Retinal pigment epithelial cell (primary cell): Measurements from ENCODE around the gene GBX1.

Experiments used
- DNase-seq: peaks from one replicate; pipeline ENCODE4 v3.0.0-alpha.2; 2010; ENCODE audit warnings: low read depth
- H3K4me3 ChIP-seq: 2 replicates; pipeline ENCODE4 v1.5.1; 2011; ENCODE audit warnings: mild to moderate bottlenecking, low read length, control low read depth, moderate library complexity
- TF ChIP-seq, protein P1 (sequence below): conservative IDR thresholded peaks from 2 replicates; pipeline ENCODE4 v1.5.1; 2011; ENCODE audit warnings: low read depth, low read length, control low read depth, inconsistent platforms

The GBX1 gene

DNA sequence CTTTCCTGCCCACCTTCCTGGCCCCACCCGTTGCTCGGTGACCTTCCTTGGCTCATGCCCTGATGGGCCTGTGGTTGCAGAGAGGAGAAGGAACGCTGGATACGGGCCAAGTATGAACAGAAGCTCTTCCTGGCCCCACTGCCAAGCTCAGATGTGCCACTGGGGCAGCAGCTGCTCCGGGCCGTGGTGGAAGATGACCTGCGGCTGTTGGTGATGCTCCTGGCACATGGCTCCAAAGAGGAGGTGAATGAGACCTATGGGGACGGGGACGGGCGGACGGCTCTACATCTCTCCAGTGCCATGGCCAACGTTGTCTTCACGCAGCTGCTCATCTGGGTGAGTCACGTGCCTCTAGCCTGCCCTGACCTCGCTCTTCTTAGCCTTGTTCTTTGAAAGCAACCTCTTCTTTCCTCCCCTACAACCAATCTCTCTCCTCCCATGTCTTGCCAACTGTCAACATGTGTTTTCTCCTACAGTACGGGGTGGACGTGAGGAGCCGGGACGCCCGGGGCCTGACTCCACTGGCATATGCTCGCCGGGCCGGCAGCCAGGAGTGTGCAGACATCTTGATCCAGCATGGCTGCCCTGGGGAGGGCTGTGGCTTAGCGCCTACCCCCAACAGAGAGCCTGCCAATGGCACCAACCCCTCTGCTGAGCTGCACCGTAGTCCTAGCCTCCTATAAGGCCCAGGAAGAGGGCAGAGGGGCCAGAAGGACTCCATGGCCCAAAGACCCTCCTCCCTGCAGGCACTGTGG lies 24.1 kb downstream of the GBX1 start:
- DNase-seq, result no peak
- TF ChIP-seq, protein P1, sequence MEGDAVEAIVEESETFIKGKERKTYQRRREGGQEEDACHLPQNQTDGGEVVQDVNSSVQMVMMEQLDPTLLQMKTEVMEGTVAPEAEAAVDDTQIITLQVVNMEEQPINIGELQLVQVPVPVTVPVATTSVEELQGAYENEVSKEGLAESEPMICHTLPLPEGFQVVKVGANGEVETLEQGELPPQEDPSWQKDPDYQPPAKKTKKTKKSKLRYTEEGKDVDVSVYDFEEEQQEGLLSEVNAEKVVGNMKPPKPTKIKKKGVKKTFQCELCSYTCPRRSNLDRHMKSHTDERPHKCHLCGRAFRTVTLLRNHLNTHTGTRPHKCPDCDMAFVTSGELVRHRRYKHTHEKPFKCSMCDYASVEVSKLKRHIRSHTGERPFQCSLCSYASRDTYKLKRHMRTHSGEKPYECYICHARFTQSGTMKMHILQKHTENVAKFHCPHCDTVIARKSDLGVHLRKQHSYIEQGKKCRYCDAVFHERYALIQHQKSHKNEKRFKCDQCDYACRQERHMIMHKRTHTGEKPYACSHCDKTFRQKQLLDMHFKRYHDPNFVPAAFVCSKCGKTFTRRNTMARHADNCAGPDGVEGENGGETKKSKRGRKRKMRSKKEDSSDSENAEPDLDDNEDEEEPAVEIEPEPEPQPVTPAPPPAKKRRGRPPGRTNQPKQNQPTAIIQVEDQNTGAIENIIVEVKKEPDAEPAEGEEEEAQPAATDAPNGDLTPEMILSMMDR, result no peak
- H3K4me3 ChIP-seq, result no peak overlapping the region

DNA sequence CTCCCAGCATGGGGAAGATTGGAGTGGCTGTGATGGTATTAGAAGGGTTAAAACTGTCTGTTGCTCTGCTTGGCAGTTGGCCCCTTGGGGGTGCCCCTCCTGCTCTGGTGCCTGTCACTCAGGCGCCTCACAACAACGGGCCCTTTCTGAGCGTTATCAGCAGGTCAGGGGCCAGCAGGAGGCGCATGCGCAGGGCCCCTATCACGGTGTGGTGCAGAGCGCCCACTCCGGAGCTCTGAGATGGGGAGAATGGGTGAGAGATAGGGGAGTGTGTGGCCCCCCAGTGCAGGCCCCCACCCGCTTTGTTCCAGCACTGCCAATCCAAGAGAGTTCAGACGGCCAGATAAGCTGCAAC lies 24.8 kb downstream of the GBX1 start:
- H3K4me3 ChIP-seq, result no peak overlapping the region
- TF ChIP-seq, protein P1, result peak; percentile 1
- no peak for DNase-seq

DNA sequence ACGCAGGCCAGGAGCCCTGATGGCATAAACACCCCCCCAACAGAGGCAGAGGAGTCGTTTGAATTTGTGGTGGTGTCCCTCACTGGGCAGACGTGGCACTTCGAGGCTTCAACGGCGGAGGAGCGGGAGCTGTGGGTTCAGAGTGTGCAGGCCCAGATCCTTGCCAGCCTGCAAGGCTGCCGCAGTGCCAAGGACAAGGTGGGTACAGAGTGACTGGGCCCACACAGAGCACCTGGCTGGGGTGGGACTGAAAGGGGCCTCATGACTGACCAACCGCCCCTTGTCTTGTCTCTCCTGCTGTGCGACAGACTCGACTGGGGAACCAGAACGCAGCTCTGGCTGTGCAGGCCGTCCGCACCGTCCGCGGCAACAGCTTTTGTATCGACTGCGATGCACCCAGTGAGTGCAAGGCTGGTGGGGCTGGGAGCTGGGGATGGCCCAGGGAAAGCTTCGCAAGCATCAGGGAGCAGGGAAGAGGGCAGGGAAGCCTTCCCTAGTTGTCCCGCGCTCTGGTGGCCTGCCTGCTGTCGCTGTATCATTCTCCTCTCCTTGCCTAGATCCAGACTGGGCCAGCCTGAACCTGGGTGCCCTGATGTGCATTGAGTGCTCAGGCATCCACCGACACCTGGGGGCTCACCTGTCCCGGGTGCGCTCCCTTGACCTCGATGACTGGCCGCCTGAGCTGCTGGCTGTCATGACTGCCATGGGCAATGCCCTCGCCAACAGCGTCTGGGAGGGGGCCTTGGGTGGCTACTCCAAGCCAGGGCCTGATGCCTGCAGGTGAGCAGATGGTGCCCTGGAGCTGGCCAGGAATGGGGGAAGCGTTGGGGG lies 25.4 kb downstream of the GBX1 start:
- no peak for DNase-seq
- TF ChIP-seq, protein P1, result no peak
- no peak overlapping the region for H3K4me3 ChIP-seq

DNA sequence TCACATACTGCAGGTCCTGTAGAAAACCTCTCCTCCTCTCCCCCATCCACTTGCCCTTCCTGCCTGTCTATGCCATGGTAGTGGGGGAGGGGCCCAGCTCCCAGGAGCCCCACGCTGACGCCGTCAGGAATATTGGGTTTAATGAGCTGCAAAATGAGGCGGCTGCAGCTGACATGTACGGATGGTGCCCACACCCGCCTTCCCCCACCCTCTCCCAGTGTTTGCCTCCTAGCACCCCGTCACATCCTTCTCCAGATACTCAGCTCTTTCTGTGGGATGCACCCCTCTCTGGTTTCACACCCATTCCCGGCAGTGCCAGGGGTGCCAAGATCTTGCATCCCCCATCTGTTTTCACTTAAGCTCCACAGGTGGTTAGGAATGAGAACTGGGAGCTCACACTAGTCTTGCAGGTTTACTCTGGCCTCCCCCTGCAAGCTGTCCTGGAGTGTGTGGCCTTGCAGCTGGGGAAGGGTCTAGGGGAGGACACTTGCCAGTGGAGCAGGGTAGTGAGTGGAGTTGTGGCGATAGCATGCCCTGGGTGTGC lies 26.1 kb downstream of the GBX1 start:
- no peak for DNase-seq
- no peak overlapping the region for H3K4me3 ChIP-seq
- TF ChIP-seq, protein P1, result no peak

DNA sequence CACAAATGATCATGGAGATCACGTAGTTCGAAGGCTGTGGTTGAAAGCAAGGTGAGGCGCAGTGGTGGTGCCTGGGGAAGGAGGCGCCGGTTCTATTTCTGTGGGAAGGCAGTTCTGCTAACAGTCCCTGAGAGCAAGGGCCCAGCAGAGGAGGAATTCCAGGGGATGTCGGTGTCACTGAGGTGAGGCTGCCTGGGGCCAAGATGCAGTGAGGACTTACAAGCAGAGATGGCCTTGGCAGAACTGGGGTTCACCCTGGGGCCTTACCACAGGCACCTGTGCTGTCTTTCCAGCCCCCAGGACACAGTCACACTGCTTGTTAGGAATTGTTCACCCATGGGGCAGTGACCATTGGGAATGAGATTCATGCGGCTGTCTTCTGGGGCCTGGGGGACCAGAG lies 26.7 kb downstream of the GBX1 start:
- no peak overlapping the region for H3K4me3 ChIP-seq
- TF ChIP-seq, protein P1, result no peak
- DNase-seq, result no peak

DNA sequence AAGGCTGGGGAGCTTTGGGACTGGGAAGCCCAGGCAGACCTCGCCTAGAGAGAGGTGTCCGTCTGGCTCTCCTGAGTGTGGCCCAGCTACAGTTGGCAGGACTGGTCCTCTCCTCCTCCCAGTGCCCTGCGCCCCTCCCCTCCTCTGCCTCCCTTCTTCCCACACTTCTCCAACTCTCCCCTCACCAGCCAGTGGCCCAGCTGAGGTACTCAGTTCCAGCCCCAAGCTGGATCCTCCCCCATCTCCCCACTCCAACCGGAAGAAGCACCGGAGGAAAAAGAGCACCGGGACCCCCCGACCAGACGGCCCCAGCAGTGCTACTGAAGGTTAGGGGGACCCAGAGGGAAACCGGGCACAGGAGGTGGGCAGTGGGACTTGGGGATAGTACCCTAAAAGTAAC lies 27.7 kb downstream of the GBX1 start:
- no peak for DNase-seq
- TF ChIP-seq, protein P1, result no peak
- no peak overlapping the region for H3K4me3 ChIP-seq
